Right cardiac atrium (tissue), 5 donors: ENCODE results near the gene ZBTB47. TPM values are rescaled to one million over a fixed set of nuclear protein-coding genes. Genes with fewer than 3 reads are reported as not detected.

Experiments
- ATAC-seq, 2 donors: fragments of 200-7000 bp; cut with Tn5 transposase; one replicate each; pipeline versions ENCODE4 v1.8.0 to v1.9.1; 2020; ENCODE audit warnings: moderate library complexity in 2 of 2, mild to moderate bottlenecking in 1 of 2
- DNase-seq, 3 donors: peaks; one replicate each; pipeline ENCODE4 v3.0.0-alpha.2; 2020
- H3K27ac ChIP-seq: one replicate; pipeline ENCODE4 v1.5.1; 2013; ENCODE audit warnings: mild to moderate bottlenecking, low read length, control low read depth, moderate library complexity
- H3K27me3 ChIP-seq: one replicate; pipeline ENCODE4 v1.6.1; 2013; ENCODE audit not compliant: control insufficient read depth, insufficient read depth
- H3K4me1 ChIP-seq: one replicate; pipeline ENCODE4 v1.6.1; 2013; ENCODE audit warnings: low read length; ENCODE audit not compliant: control insufficient read depth, insufficient read depth
- H3K4me3 ChIP-seq: one replicate; pipeline ENCODE4 v1.5.1; 2013; ENCODE audit warnings: low read length, control low read depth
- H3K9me3 ChIP-seq: one replicate; pipeline ENCODE4 v1.6.1; 2013; ENCODE audit warnings: low read length; ENCODE audit not compliant: control insufficient read depth
- WGBS: extraction: QIAGEN DNeasy Blood & Tissue Kit; methylation state at CpG from one replicate; pipeline ENCODE4 v1.1.7; 2013; 5-methylcytosine and 5-hydroxymethylcytosine counted together
- intact Hi-C, 4 donors: fragments of 100-400 bp; cut with DNase I; formaldehyde crosslinking; loops; one replicate each; pipeline versions ENCODE4 v1.11.0 to v1.14.0; 2022 to 2023
- polyA plus RNA-seq: library from polyadenylated mRNA; stranded (reverse); fragments of 200-250 nt; gene quantifications from one replicate; pipeline ENCODE4 v1.2.3, GENCODE V29; 2013
- total RNA-seq, 4 donors: library from RNA; stranded (reverse); fragmentation: NEBNext Ultra II Directional; extraction: Animal tissue kit (Norgen Biotek cat#: 25700); gene quantifications; one replicate each; pipeline ENCODE4 v1.2.1, GENCODE V29; 2021
- donor health status: healthy with polysubstance abuse.
- donor health status: DM: no; HTN: yes; CAD: no.
- donor health status: DM: no; HTN: no; CAD: no.
- donor health status: DM: no; HTN: yes; CAD: no; lungs with severe emphysema.
- donor health status: DM: yes; HTN: yes; CAD: no.

Gene ZBTB47
- total and polyA plus RNA-seq, 5 donors, result 99.5 to 141 (median 113) TPM

DNA sequence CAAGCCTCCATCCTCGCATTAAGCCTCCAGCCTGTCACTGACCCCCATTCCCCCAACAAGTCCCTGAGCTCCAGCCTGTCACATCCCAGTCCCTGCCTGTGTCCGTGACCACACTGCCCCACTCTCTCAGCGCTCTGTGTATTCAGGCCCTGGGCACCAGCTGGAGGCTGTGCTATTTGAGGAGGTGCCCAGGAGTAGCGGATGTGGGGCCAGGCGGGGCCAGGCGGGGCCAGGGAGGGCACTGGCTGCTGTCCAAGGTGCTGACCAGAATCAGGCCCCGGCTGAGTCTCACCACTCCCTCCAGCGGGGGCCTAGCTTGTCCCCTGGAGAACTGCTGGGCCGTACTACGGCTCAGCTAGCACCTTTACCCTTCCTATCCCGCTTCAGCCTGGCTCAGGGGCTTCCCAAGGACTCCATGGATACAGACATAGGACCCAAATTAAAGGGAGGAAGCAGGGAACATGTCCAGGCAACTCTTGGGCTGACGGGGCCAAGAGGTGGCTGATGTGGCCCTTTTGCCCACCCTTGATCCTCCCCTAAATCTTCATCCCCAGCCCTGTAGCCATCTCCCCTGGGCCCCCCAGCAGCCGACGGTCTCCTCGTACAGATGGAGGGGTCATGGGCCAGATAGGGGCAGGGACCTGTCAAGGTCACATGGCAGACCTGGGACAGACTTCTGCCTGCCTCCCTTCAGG is 48.0 kb downstream of the ZBTB47 start:
- Histone ChIP-seq H3K4me3 (peak overlapping the region; percentile 47), H3K27me3 (no peaks in the 10 kb centered on the region), H3K27ac (peak overlapping the region; percentile 97), H3K4me1 (no peaks in the 10 kb centered on the region), H3K9me3 (no peaks in the 10 kb centered on the region)
- peak; percentile 73 to 91 (median 90) for DNase-seq
- peak; percentile 67 to 72 for ATAC-seq
- WGBS, result 24% methylated on average over 15 of the region's 15 CpGs
- intact Hi-C loops, result loop anchor here in 1 of 4 donors (5.0 kb wide), 1 partner anchor 41 kb away; no protein-coding TSS in a partner anchor

DNA sequence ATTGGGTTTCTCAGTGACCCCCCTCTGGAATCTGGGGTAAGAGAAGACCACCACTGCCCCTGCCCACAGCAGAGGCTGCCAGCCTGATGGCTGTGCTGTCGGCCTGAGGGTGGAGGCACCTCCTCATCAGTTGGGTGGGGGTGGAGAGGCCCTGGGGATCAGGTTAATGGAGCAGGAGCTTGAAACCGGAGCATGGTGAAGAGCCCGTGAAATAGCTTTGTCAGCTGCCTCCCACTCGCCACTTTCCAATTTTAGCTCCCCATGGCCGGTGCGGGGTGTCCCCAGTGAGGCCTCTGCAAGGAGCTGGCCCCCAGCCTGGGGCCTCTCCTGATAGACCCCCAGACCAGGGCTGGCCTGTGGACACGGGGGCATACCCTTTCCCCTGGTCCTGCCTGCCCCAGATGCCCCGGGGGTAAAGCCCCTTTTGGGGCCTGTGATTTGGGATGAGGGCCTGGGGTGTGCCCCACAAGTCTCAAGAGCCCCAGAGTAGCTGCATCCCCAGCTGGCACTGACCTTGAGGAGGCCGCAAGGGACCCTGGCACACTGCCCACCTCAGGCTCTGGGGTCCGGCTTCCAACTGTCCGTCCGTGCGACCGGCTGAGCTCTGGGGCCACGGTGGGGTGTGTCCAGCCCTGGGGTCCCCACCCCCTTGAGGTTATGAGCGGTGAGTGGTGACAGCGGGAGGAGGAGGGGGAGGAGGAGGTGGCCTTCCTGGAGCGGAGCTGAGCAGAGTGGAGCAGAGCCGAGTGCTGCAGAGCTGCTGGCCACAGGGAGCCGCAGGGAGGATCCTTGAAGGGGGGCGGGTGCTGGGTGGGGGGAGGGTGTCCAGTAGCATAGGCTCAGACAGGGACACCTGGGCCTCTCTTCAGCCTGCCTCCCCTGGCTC is 48.8 kb downstream of the ZBTB47 start, which contains the start of gene HHATL:
HHATL (minus strand) TSS at position 733 of the 886 bp plus-strand sequence. CDS start 1,972 bp downstream, outside the sequence.
- H3K27me3 ChIP-seq, result no peaks in the 10 kb centered on the region
- DNase-seq (peak; percentile 70 to 89 (median 86)), ATAC-seq (peak; percentile 72 to 79)
- WGBS, result 39% methylated on average over 21 of the region's 21 CpGs
- peak within 1 kb of the TSS; percentile 47 for H3K4me3 ChIP-seq
- peak within 1 kb of the TSS; percentile 97 for H3K27ac ChIP-seq
- no peaks in the 10 kb centered on the region for H3K4me1 ChIP-seq
- no peaks in the 10 kb centered on the region for H3K9me3 ChIP-seq
- intact Hi-C loops, result loop anchor here in 1 of 4 donors (5.0 kb wide), 1 partner anchor 40 kb away; no protein-coding TSS in a partner anchor

DNA sequence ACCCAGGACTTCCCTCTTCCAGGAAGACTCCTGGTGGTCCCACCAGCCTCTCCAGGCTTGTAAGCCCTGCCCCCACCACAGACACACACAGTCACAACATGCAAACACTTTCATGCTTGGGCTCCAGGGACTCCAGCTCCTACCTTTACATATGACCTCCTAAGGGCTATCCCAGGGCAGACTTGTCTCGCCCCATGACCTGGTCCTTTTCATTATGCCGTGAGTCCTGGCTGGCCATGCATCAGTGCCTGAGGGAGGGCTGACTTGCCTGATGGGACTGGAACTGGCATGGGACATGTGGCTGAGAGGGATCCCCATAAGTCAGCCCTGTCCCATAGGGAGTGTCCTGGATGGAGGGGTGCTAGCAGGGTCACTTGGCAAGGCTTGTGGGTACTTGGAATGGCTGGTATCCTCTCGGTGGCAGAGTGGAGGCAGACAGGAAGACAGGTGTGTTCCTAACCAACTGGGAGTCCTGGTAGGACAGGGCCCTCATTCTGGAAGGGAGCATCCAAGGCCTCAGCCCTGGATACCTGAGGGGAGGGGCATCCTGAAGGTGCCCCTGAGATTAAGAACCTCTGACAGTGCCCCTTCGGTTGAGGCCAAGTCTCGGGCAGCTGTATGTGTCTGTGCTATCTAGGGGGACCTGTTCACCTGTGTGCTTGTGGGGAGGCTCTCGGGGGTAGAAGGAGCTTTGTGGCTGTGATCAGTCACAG is 49.6 kb downstream of the ZBTB47 start:
- Histone ChIP-seq H3K9me3 (no peaks in the 10 kb centered on the region), H3K4me3 (no peak overlapping the region), H3K27ac (peak overlapping the region; percentile 94), H3K27me3 (no peaks in the 10 kb centered on the region), H3K4me1 (no peaks in the 10 kb centered on the region)
- ATAC-seq (no peak), DNase-seq (peak in 1 of 3 donors; percentile 28)
- 70% methylated on average over 6 of the region's 6 CpGs for WGBS
- intact Hi-C loops, result loop anchor here in 1 of 4 donors (5.0 kb wide), 1 partner anchor 39 kb away; no protein-coding TSS in a partner anchor

DNA sequence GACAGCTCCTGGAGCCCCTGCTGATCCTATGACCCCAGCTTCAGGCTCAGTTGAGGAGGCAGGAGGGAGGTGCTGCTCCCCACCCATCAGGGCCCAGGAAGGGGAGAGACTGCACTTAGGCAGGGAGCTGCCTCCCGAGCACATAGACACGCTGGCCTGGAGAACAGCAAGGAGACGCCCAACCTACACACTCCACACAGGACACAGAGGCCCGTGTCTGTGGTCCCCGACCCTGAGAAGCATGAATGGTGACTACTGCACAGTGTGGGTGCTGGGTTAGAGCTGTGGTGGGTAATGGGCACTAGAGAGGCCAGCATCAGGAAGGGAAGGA is 50.2 kb downstream of the ZBTB47 start:
- 59% methylated on average over 5 of the region's 5 CpGs for WGBS
- intact Hi-C loops, result loop anchor here in 1 of 4 donors (5.0 kb wide), 1 partner anchor 39 kb away; no protein-coding TSS in a partner anchor
- H3K27me3 ChIP-seq, result no peaks in the 10 kb centered on the region
- no peaks in the 10 kb centered on the region for H3K9me3 ChIP-seq
- peak overlapping the region; percentile 94 for H3K27ac ChIP-seq
- no peak for ATAC-seq
- H3K4me3 ChIP-seq, result no peak overlapping the region
- peak in 1 of 3 donors; percentile 34 for DNase-seq
- no peaks in the 10 kb centered on the region for H3K4me1 ChIP-seq

DNA sequence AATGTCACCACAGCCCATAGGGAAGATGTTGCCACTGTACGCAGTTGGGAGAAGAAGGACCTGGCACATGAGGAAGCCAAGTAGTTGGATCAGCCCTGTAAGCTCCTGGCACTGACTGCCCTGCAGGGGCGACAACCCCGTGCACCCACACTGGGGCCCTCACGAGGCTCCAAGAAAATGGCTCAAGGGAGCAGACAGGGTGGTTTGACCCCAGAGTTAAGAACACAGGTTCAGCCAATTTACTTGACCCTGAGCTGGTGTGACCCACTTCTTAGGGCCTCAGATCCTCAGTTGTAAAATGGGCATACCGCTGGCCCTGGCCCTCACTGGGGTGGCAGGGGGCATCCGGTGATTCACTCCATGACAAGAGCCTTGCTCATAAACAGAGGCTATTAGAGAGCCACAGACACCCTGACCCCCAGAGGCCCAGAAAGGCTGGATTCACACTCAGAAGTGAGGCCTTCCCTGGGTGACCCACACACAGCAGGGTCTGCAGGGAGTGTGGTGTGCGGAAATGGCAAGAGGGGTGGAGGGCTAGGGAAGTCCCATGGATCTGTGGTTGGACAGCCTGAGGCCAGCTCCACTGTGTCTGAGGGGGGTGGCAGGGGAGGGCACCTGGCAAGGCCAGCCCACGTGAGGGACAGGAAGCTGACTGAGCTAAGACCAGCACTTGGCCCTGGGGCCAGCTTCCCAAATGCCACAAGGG is 50.8 kb downstream of the ZBTB47 start:
- no peaks in the 10 kb centered on the region for H3K9me3 ChIP-seq
- DNase-seq (peak in 1 of 3 donors; percentile 65), ATAC-seq (no peak)
- WGBS, result 72% methylated on average over 8 of the region's 8 CpGs
- no peaks in the 10 kb centered on the region for H3K4me1 ChIP-seq
- intact Hi-C loops, result loop anchor here in 1 of 4 donors (5.0 kb wide), 1 partner anchor 38 kb away; no protein-coding TSS in a partner anchor
- H3K27me3 ChIP-seq, result no peaks in the 10 kb centered on the region
- H3K4me3 ChIP-seq, result no peak overlapping the region
- peak overlapping the region; percentile 94 for H3K27ac ChIP-seq

DNA sequence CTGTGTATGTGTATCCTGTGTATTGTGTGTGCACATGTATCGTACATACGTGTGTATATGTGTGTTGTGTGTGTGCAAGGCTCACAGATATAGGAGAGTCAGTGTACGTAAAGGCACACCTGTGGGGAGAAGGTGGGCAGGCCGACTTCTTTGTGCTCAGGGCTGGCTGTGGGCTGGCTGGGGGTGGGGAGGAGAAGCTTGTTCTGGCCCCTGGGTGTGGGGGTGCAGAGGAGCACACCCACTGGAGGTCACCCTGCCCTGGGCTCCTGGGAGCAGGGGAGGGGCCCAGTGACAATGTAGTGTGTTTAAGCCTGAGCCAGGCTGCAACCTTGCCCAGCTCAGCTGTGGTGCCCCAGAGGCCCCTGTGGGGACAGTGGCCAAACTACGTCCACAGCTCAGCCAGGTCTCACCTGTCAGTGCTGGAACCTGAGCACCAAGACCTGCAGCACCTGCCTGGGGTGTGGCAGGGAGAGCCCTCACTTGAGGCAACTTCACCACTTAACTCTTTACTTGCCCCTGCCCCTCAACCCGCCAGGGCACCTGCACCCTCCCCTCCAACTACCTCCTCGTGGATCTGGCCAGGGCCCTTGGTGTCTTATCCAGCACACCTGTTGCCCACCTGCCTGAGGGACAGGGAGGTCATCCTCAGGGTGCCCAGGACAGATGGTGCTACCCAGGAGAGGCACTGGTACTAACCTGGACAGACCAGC is 51.7 kb downstream of the ZBTB47 start:
- peak in 1 of 3 donors; percentile 35 for DNase-seq
- Histone ChIP-seq H3K9me3 (no peaks in the 10 kb centered on the region), H3K27me3 (no peaks in the 10 kb centered on the region), H3K4me1 (no peaks in the 10 kb centered on the region), H3K27ac (peak overlapping the region; percentile 18), H3K4me3 (no peak overlapping the region)
- no peak for ATAC-seq
- 79% methylated on average over 7 of the region's 7 CpGs for WGBS
- intact Hi-C loops, result no loop called here

DNA sequence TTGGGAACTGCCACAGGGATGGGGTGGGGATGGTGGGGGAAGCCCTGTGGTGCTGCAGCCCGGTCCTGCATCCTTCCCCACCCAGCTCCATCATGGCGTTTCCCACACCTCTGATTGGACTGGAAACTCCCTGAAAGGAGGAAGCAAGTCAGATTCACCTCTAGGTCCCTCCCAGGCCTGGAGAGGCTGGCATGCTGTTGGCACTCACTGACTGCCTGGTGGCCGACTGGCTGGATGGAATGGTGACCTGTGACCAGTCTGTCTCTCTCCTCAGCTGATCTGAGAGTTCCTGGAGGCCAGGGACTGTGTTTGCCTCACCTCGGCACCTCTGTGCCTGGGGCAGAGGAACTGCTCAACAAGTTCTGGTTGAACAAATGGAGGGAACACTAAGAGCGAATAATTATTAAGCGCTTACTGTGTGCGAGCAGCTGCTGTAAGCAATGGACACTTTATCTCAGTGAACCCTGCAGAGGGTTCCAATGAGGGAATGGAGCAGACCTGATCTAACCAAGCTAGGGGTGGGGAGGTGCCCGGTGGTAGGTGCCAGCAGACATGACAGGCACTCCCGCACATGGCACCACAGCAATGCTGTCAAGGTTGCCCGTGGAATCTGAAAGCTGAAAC is 52.6 kb downstream of the ZBTB47 start:
- Histone ChIP-seq H3K9me3 (no peaks in the 10 kb centered on the region), H3K4me1 (no peaks in the 10 kb centered on the region), H3K27me3 (no peaks in the 10 kb centered on the region), H3K27ac (peak overlapping the region; percentile 49), H3K4me3 (no peak overlapping the region)
- intact Hi-C loops, result no loop called here
- DNase-seq (peak in 1 of 3 donors; percentile 31), ATAC-seq (no peak)
- 64% methylated on average over 10 of the region's 10 CpGs for whole genome bisulfite sequencing

DNA sequence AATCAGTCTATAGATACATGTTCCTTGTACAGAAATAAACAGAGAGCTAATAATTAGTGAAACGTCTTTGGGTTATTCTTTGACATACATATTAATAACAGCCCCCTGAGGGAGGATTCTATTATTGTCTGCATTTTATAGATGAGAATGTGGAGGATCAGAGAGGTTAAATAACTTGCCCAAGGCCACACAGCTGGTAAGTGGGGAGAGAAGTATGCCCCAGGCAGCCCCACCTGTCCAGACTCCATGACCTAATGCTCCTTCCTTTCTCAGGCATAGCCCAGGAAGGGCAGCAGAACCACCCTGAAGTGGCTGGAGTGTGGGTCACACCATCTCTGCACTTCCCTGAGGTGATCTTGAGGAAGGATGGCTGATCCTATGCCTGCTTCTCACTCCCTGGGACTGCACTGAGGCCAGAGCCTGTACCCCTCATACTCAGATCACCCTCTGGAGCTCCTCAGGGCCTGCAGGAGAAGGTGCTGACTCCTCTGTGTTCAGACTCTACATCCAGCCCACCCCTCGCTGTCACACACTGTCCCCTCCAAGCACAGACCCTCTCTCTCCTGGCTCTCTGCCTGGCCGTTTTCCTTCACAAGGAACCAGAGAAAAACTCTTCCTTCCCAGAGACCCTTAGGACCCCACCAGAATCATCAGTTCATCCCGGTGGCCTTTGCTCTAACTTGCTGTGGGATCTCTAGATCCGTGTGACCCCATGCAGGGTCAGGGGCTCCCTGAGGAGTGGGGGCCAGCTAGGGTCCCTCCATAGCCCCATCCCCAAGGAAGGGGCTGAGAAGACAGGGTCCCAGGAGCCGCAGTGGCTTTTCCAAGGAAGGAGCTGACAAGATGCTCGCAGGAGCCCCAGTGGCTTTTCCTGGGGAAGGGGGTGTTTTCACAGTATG is 53.5 kb downstream of the ZBTB47 start:
- no peaks in the 10 kb centered on the region for H3K4me1 ChIP-seq
- 73% methylated on average over 7 of the region's 7 CpGs for WGBS
- ATAC-seq (no peak), DNase-seq (peak in 1 of 3 donors; percentile 28)
- no peak overlapping the region for H3K27ac ChIP-seq
- intact Hi-C loops, result no loop called here
- H3K27me3 ChIP-seq, result no peaks in the 10 kb centered on the region
- no peaks in the 10 kb centered on the region for H3K9me3 ChIP-seq
- no peak overlapping the region for H3K4me3 ChIP-seq
